BLaER1 treated with 17β-estradiol and CSF1 and Interleukin-3, amounts not matched to agents 10 nM and 100 nM (cell line): ENCODE results near the gene PXN.
A peak's percentile ranks its signal among the peaks of the same experiment; 100 is the strongest.
"Not testable (repeated sequence)": the region's sequence is repeated elsewhere in the genome, so short reads cannot be mapped to it uniquely, and the experiment has no call there.

ENCODE experiments used
- H3K27ac ChIP-seq, 11 experiments: shearing (Covaris generic); formaldehyde crosslinking; 2 replicates each; pipeline ENCODE4 v1.8.1; 2022
- H3K27me3 ChIP-seq, 11 experiments: shearing (Covaris generic); formaldehyde crosslinking; 2 replicates each; pipeline ENCODE4 v1.8.1; 2022
- H3K36me3 ChIP-seq, 11 experiments: shearing (Covaris generic); formaldehyde crosslinking; 2 replicates each; pipeline ENCODE4 v1.8.1; 2022
- H3K4me1 ChIP-seq, 10 experiments: shearing (Covaris generic); formaldehyde crosslinking; 2 replicates each; pipeline ENCODE4 v1.8.1; 2022
- H3K4me2 ChIP-seq, 11 experiments: shearing (Covaris generic); formaldehyde crosslinking; 2 replicates each; pipeline ENCODE4 v1.8.1; 2022
- H3K4me3 ChIP-seq, 10 experiments: shearing (Covaris generic); formaldehyde crosslinking; 2 replicates each; pipeline ENCODE4 v1.8.1; 2022
- H3K9ac ChIP-seq, 11 experiments: shearing (Covaris generic); formaldehyde crosslinking; 2 replicates each; pipeline ENCODE4 v1.8.1; 2022
- H3K9me3 ChIP-seq, 11 experiments: shearing (Covaris generic); formaldehyde crosslinking; replicated peaks in 1 of 11; 2 replicates each; pipeline ENCODE4 v1.8.1; 2022
- H4K20me1 ChIP-seq, 11 experiments: shearing (Covaris generic); formaldehyde crosslinking; 2 replicates each; pipeline ENCODE4 v1.8.1; 2022
- Cebpa-rat ChIP-seq, 11 experiments: shearing (Covaris generic); IDR thresholded peaks; 2 replicates each; pipeline ENCODE4 v1.8.1; 2022

The PXN gene

GRCh38 chr12:120196363-120196762 is 69.2 kb downstream of the PXN start:
- Histone ChIP-seq H3K27ac (peak overlapping the region in 5 of 11 experiments; percentile 0 to 98 (median 19); a peak in 4 of 22 replicates), H3K27me3 (no peaks in the 10 kb centered on the region), H3K36me3 (peaks cover 45 to 66% (median 58%) of the 10 kb centered on the region in 11 experiments), H4K20me1 (peaks cover 37 to 78% (median 60%) of the 10 kb centered on the region in 11 experiments), H3K4me2 (peak overlapping the region; percentile 82 to 99 (median 95); a peak in 19 of 22 replicates), H3K4me1 (peaks cover 60 to 77% (median 68%) of the 10 kb centered on the region in 10 experiments), H3K9ac (peak overlapping the region; percentile 11 to 98 (median 94); a peak in 13 of 22 replicates), H3K9me3 (no peaks in the 10 kb centered on the region), H3K4me3 (peak overlapping the region in 7 of 10 experiments; percentile 8 to 98 (median 89); a peak in 10 of 20 replicates)
- no peak for TF ChIP-seq Cebpa-rat (IDR thresholded peaks at IDR 0.05)

GRCh38 chr12:120194534-120195395 is 70.8 kb downstream of the PXN start, which contains the start of gene GCN1:
GCN1 (minus strand) TSS chr12:120194715; CDS start chr12:120194697, 18 bp downstream.
- Histone ChIP-seq H3K27ac (peak within 1 kb of the TSS; percentile 82 to 98 (median 92)), H3K4me3 (peak within 1 kb of the TSS; percentile 77 to 96 (median 86)), H4K20me1 (peaks cover 34 to 84% (median 64%) of the 10 kb centered on the region in 11 experiments), H3K4me1 (peaks cover 57 to 78% (median 67%) of the 10 kb centered on the region in 10 experiments), H3K27me3 (no peaks in the 10 kb centered on the region), H3K9ac (peak within 1 kb of the TSS; percentile 85 to 98 (median 94)), H3K9me3 (no peaks in the 10 kb centered on the region), H3K4me2 (peak within 1 kb of the TSS; percentile 82 to 99 (median 95)), H3K36me3 (peaks cover 50 to 76% (median 67%) of the 10 kb centered on the region in 11 experiments)
- TF ChIP-seq Cebpa-rat (IDR thresholded peaks at IDR 0.05) = no peak

- Histone ChIP-seq H4K20me1 (peaks cover 28 to 82% (median 58%) of the 10 kb centered on the region in 11 experiments), H3K36me3 (peaks cover 50 to 76% (median 67%) of the 10 kb centered on the region in 11 experiments), H3K9ac (peak overlapping the region; percentile 85 to 98 (median 94)), H3K4me1 (peaks cover 51 to 72% (median 61%) of the 10 kb centered on the region in 10 experiments), H3K4me2 (peak overlapping the region; percentile 82 to 99 (median 95)), H3K9me3 (no peaks in the 10 kb centered on the region), H3K27ac (peak overlapping the region; percentile 82 to 98 (median 92)), H3K4me3 (peak overlapping the region; percentile 77 to 96 (median 86)), H3K27me3 (no peaks in the 10 kb centered on the region)
- TF ChIP-seq Cebpa-rat (IDR thresholded peaks at IDR 0.05) = no peak
These were observed 71.3 kb downstream of the PXN start for GRCh38 chr12:120194226-120194533.

GRCh38 chr12:120193286-120193685 is 72.2 kb downstream of the PXN start:
- H3K4me1 ChIP-seq = peaks cover 42 to 63% (median 52%) of the 10 kb centered on the region in 10 experiments

GRCh38 chr12:120190985-120191480 is 74.5 kb downstream of the PXN start:
- Histone ChIP-seq H3K27me3 (no peaks in the 10 kb centered on the region), H4K20me1 (peaks cover 21 to 82% (median 54%) of the 10 kb centered on the region in 11 experiments; a peak in 20 of 22 replicates), H3K9ac (peak overlapping the region in 1 of 11 experiments; percentile 21; a peak in 1 of 22 replicates), H3K4me3 (no peak overlapping the region), H3K36me3 (peaks cover 49 to 76% (median 67%) of the 10 kb centered on the region in 11 experiments), H3K27ac (no peak overlapping the region), H3K4me2 (no peak overlapping the region), H3K9me3 (no peaks in the 10 kb centered on the region), H3K4me1 (peaks cover 19 to 51% (median 30%) of the 10 kb centered on the region in 10 experiments)
- TF ChIP-seq Cebpa-rat (IDR thresholded peaks at IDR 0.05) = no peak

More at GRCh38 chr12:120193286-120193685, 72.2 kb downstream of the PXN start:
- Histone ChIP-seq H3K4me2 (peak overlapping the region; percentile 82 to 99 (median 95)), H3K36me3 (peaks cover 50 to 76% (median 67%) of the 10 kb centered on the region in 11 experiments), H4K20me1 (peaks cover 19 to 82% (median 54%) of the 10 kb centered on the region in 11 experiments; a peak in 21 of 22 replicates), H3K9ac (peak overlapping the region; percentile 85 to 98 (median 94); a peak in 19 of 22 replicates), H3K27ac (peak overlapping the region in 3 of 11 experiments; percentile 85 to 93 (median 93); a peak in 5 of 22 replicates), H3K4me3 (peak overlapping the region; percentile 77 to 96 (median 86); a peak in 19 of 20 replicates)
- not testable (repeated sequence) for H3K9me3 ChIP-seq, H3K27me3 ChIP-seq

GRCh38 chr12:120190386-120190785 is 75.1 kb downstream of the PXN start:
- Histone ChIP-seq H3K9ac (no peak overlapping the region), H3K9me3 (no peaks in the 10 kb centered on the region), H4K20me1 (peaks cover 28 to 86% (median 57%) of the 10 kb centered on the region in 11 experiments; a peak in 20 of 22 replicates), H3K27ac (no peak overlapping the region), H3K36me3 (peaks cover 52 to 77% (median 68%) of the 10 kb centered on the region in 11 experiments), H3K4me1 (peaks cover 13 to 44% (median 23%) of the 10 kb centered on the region in 10 experiments), H3K27me3 (no peaks in the 10 kb centered on the region), H3K4me3 (no peak overlapping the region), H3K4me2 (no peak overlapping the region)
- no peak for TF ChIP-seq Cebpa-rat (IDR thresholded peaks at IDR 0.05)

- Histone ChIP-seq H3K4me3 (no peak overlapping the region), H3K36me3 (peaks cover 88 to 100% (median 100%) of the 10 kb centered on the region in 11 experiments), H3K4me2 (0 out of 22 replicates have a peak overlapping the region, but pooled peaks of 1 of the 11 experiments have one; percentile 16), H3K4me1 (peaks cover 0 to 16% (median 2%) of the 10 kb centered on the region in 10 experiments; a peak in 5 of 20 replicates), H3K9me3 (no peaks in the 10 kb centered on the region), H3K27ac (no peak overlapping the region), H3K27me3 (no peaks in the 10 kb centered on the region), H4K20me1 (peaks cover 56 to 100% (median 89%) of the 10 kb centered on the region in 11 experiments; a peak in 21 of 22 replicates), H3K9ac (no peak overlapping the region)
- no peak for TF ChIP-seq Cebpa-rat (IDR thresholded peaks at IDR 0.05)
These were observed 78.9 kb downstream of the PXN start for GRCh38 chr12:120186654-120187053.

GRCh38 chr12:120183211-120183631 is 82.3 kb downstream of the PXN start:
- peaks cover 53 to 100% (median 90%) of the 10 kb centered on the region in 11 experiments; a peak in 21 of 22 replicates for H4K20me1 ChIP-seq
- no peak overlapping the region for H3K4me2 ChIP-seq
- no peak overlapping the region for H3K9ac ChIP-seq
- no peaks in the 10 kb centered on the region for H3K9me3 ChIP-seq
- no peak for TF ChIP-seq Cebpa-rat (IDR thresholded peaks at IDR 0.05)
- peaks cover 96 to 100% (median 99%) of the 10 kb centered on the region in 11 experiments for H3K36me3 ChIP-seq
- no peak overlapping the region for H3K4me3 ChIP-seq
- H3K27me3 ChIP-seq = no peaks in the 10 kb centered on the region
- peaks cover 0 to 15% (median 0%) of the 10 kb centered on the region in 10 experiments; a peak in 4 of 20 replicates for H3K4me1 ChIP-seq
- H3K27ac ChIP-seq = no peak overlapping the region
